Endothelial cell (in vitro differentiated cells): ENCODE data around the gene THYN1. TPM values are rescaled to one million over a fixed set of nuclear protein-coding genes. Genes with fewer than 3 reads are reported as not detected.

Experiments used
- DNase-seq: peaks from one replicate; pipeline ENCODE4 v3.0.0; 2021; ENCODE audit warnings: low spot score
- H3K27ac Mint-ChIP-seq: one replicate; pipeline ENCODE4 v1.8.0; 2021; ENCODE audit warnings: mixed read lengths, inconsistent platforms; ENCODE audit not compliant: unreplicated experiment
- H3K27me3 Mint-ChIP-seq: one replicate; pipeline ENCODE4 v1.8.0; 2021; ENCODE audit warnings: mild to moderate bottlenecking, moderate library complexity, mixed read lengths, inconsistent platforms; ENCODE audit not compliant: unreplicated experiment
- H3K36me3 Mint-ChIP-seq: one replicate; pipeline ENCODE4 v1.8.0; 2021; ENCODE audit warnings: mild to moderate bottlenecking, low read depth, mixed read lengths, inconsistent platforms; ENCODE audit not compliant: unreplicated experiment
- H3K4me1 Mint-ChIP-seq: one replicate; pipeline ENCODE4 v1.8.0; 2021; ENCODE audit warnings: mild to moderate bottlenecking, mixed read lengths, inconsistent platforms; ENCODE audit not compliant: unreplicated experiment
- H3K4me3 Mint-ChIP-seq: one replicate; pipeline ENCODE4 v1.8.0; 2021; ENCODE audit warnings: mild to moderate bottlenecking, mixed read lengths, inconsistent platforms; ENCODE audit not compliant: unreplicated experiment
- H3K9me3 Mint-ChIP-seq: one replicate; pipeline ENCODE4 v1.8.0; 2021; ENCODE audit warnings: mixed read lengths, inconsistent platforms; ENCODE audit not compliant: unreplicated experiment
- CTCF ChIP-seq: fragments of 200-600 bp; sonication (generic); IDR thresholded peaks from one replicate; pipeline ENCODE4 v1.5.0; 2021; ENCODE audit warnings: antibody characterized with exemption; ENCODE audit not compliant: unreplicated experiment
- total RNA-seq: library from RNA; stranded (reverse); fragmentation: NEBNext Ultra II Directional; extraction: Animal tissue kit (Norgen Biotek cat#: 25700); gene quantifications from one replicate; pipeline ENCODE4 v1.2.1, GENCODE V29; 2021; ENCODE audit not compliant: unreplicated experiment

The THYN1 gene
- total RNA-seq, 1 donor from 2014 or later, result 42.5 TPM

GRCh38 chr11:134215836-134216235, 37.3 kb downstream of the THYN1 start:
- DNase-seq, result no peak
- TF ChIP-seq CTCF, result no peak
- Mint-ChIP-seq H3K4me1 (no peaks in the 10 kb centered on the region), H3K27me3 (no peaks in the 10 kb centered on the region), H3K36me3 (peaks cover 13% of the 10 kb centered on the region), H3K9me3 (no peaks in the 10 kb centered on the region), H3K27ac (no peak overlapping the region), H3K4me3 (no peak overlapping the region)

GRCh38 chr11:134207538-134208239, 45.5 kb downstream of the THYN1 start:
- peak; percentile 92 for TF ChIP-seq CTCF
- no peaks in the 10 kb centered on the region for H3K9me3 Mint-ChIP-seq
- no peaks in the 10 kb centered on the region for H3K27me3 Mint-ChIP-seq
- H3K36me3 Mint-ChIP-seq, result peaks cover 22% of the 10 kb centered on the region
- H3K4me1 Mint-ChIP-seq, result no peaks in the 10 kb centered on the region
- H3K4me3 Mint-ChIP-seq, result no peak overlapping the region
- DNase-seq, result peak; percentile 68
- no peak overlapping the region for H3K27ac Mint-ChIP-seq

- peaks cover 30% of the 10 kb centered on the region for H3K36me3 Mint-ChIP-seq
- no peak for TF ChIP-seq CTCF
- no peak for DNase-seq
- H3K27ac Mint-ChIP-seq, result no peak overlapping the region
- no peak overlapping the region for H3K4me3 Mint-ChIP-seq
- no peaks in the 10 kb centered on the region for H3K4me1 Mint-ChIP-seq
- H3K27me3 Mint-ChIP-seq, result no peaks in the 10 kb centered on the region
- no peaks in the 10 kb centered on the region for H3K9me3 Mint-ChIP-seq
These were observed 47.0 kb downstream of the THYN1 start for GRCh38 chr11:134206185-134206584.

- no peaks in the 10 kb centered on the region for H3K9me3 Mint-ChIP-seq
- no peaks in the 10 kb centered on the region for H3K27me3 Mint-ChIP-seq
- H3K36me3 Mint-ChIP-seq, result peaks cover 28% of the 10 kb centered on the region
- DNase-seq, result no peak
- TF ChIP-seq CTCF, result no peak
- no peak overlapping the region for H3K4me3 Mint-ChIP-seq
- no peak overlapping the region for H3K27ac Mint-ChIP-seq
- H3K4me1 Mint-ChIP-seq, result no peaks in the 10 kb centered on the region
These were observed 47.4 kb downstream of the THYN1 start for GRCh38 chr11:134205729-134206128.

GRCh38 chr11:134202661-134203060, 50.5 kb downstream of the THYN1 start:
- Mint-ChIP-seq H3K4me3 (no peak overlapping the region), H3K27me3 (no peaks in the 10 kb centered on the region), H3K27ac (no peak overlapping the region), H3K4me1 (no peaks in the 10 kb centered on the region), H3K36me3 (peaks cover 28% of the 10 kb centered on the region), H3K9me3 (no peaks in the 10 kb centered on the region)
- DNase-seq, result no peak
- no peak for TF ChIP-seq CTCF
